Tibial artery (tissue), 4 donors: Measurements from ENCODE around the gene DENND10.
"Not testable (repeated sequence)": the region's sequence is repeated elsewhere in the genome, so short reads cannot be mapped to it uniquely, and the experiment has no call there.

ENCODE experiments used
- DNase-seq, 2 donors: peaks; one replicate each; pipeline ENCODE4 v3.0.0-alpha.2; 2019
- H3K27ac ChIP-seq, 2 donors: fragments of 200-600 bp; sonication (generic) in 1 of 2; 1 replicate in 1 of 2; 2 replicates in 1 of 2; pipeline ENCODE4 v1.5.1; 2018 to 2019; ENCODE audit warnings: mild to moderate bottlenecking in 1 of 2
- H3K27me3 ChIP-seq, 2 donors: fragments of 200-600 bp; sonication (generic) in 1 of 2; one replicate each; pipeline versions ENCODE4 v1.5.1 to v1.6.0; 2016 to 2019
- H3K36me3 ChIP-seq, 3 donors: fragments of 200-600 bp; sonication (generic) in 2 of 3; one replicate each; pipeline ENCODE4 v1.5.1; 2016 to 2019; ENCODE audit warnings: mild to moderate bottlenecking in 2 of 3
- H3K4me1 ChIP-seq, 4 donors: fragments of 200-600 bp; sonication (generic) in 2 of 4; 1 replicate in 3 of 4; 2 replicates in 1 of 4; pipeline ENCODE4 v1.5.1; 2016 to 2019
- H3K4me3 ChIP-seq, 2 donors: fragments of 200-600 bp; sonication (generic) in 1 of 2; 1 replicate in 1 of 2; 2 replicates in 1 of 2; pipeline ENCODE4 v1.5.1; 2018 to 2019; ENCODE audit warnings: mild to moderate bottlenecking in 2 of 2
- H3K9me3 ChIP-seq, 3 donors: fragments of 200-600 bp; sonication (generic) in 1 of 3; one replicate each; pipeline ENCODE4 v1.5.1; 2016 to 2019
- CTCF ChIP-seq, 2 experiments: fragments of 200-600 bp in 1 of 2; fragments of 450-650 bp in 1 of 2; IDR thresholded peaks; one replicate each; pipeline ENCODE4 v1.5.1; 2017 to 2019; ENCODE audit warnings: antibody characterized with exemption in 2 of 2, mild to moderate bottlenecking in 1 of 2, moderate library complexity in 1 of 2
- intact Hi-C: fragments of 100-400 bp; cut with DNase I; formaldehyde crosslinking; loops from one replicate; pipeline ENCODE4 v1.15.0; 2023; ENCODE audit warnings: low total_unique reads

The DENND10 gene

DNA sequence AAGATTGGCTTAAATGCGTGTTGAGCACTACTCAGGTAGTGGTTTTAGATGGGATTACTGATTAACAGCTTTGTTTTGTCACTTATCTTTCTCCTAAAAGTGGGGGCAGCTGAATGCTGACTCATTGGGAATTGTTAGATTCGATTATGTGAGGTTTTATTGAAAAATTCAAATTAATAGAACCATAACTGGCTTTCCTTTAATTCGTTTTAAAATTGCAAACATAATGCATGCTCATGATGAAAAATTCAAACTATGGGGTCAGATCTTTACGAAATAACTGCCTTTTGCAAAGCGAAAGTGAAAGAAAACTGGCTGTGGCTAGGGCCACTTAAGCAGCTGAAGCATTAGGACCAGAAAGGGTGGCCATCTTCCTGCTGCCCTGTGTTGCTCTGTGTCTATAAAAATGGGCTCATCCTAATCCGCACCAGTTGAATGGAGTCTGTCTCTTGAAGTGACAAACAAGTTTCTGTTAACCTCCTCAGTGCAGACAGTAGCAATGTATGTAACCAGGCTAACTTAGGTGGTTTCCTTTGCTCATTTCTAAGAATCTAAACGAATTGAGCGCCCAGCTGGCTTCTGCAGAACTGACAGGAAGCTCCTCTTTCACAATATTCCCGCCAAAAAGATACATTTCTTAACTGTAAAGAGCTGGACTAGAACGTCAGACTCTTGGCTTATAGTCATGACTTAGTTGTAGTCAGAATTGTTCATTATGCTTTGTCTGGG is 27.8 kb downstream of the DENND10 start:
- peaks cover 27 to 67% (median 57%) of the 10 kb centered on the region in 3 donors for H3K36me3 ChIP-seq
- peak overlapping the region in 1 of 2 donors; percentile 1 for H3K27ac ChIP-seq
- no peak for DNase-seq
- no peaks in the 10 kb centered on the region for H3K9me3 ChIP-seq
- TF ChIP-seq CTCF (IDR thresholded peaks at IDR 0.05) = no peak
- no peaks in the 10 kb centered on the region for H3K4me1 ChIP-seq
- intact Hi-C loops = no loop called here
- no peaks in the 10 kb centered on the region for H3K27me3 ChIP-seq
- H3K4me3 ChIP-seq = peak overlapping the region in 1 of 2 donors; percentile 3

DNA sequence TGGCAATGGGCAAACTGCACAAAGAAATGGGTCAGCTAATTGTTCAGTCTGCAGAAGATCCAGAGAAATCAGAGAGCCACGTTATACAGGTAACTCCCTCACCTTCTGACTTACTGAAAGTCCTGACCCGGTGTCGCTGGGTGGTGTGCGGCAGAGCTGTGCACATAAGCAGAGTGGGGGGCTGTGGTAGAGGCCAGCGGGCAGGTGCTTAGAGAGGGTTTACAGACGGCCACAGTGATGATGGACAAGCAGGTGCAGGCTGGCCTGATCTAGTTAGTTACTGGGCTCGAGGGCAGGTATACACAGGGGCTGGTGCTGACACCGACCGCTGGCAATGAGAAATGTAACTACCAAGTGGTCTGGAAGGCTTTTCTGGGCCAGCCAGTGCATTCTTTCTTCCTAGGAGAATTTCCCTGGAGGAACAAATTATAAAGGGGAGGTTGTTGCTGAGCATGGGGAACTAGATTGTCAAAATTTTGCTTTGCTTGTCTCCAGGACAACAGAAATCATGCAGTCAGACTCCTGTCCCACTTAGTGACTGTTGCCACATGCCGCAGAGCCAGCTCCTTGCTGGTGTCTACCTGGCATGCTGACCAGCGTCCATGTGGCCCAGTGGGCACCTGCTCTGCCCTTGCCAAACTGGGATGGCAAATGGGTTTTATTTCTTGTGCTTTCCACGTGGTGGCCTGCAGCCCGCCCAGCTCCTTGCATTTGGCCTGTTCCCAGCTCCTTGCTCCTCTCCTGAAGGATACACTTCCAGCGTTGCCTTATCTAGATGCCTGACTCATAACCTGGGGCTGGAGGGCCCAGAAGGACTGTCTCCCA is 28.8 kb downstream of the DENND10 start:
- no peaks in the 10 kb centered on the region for H3K4me1 ChIP-seq
- no peak overlapping the region for H3K27ac ChIP-seq
- no peak for TF ChIP-seq CTCF (IDR thresholded peaks at IDR 0.05)
- peaks cover 27 to 59% (median 57%) of the 10 kb centered on the region in 3 donors for H3K36me3 ChIP-seq
- DNase-seq = peak in 1 of 2 donors; percentile 48
- no peaks in the 10 kb centered on the region for H3K27me3 ChIP-seq
- intact Hi-C loops = no loop called here
- H3K9me3 ChIP-seq = no peaks in the 10 kb centered on the region
- no peak overlapping the region for H3K4me3 ChIP-seq

DNA sequence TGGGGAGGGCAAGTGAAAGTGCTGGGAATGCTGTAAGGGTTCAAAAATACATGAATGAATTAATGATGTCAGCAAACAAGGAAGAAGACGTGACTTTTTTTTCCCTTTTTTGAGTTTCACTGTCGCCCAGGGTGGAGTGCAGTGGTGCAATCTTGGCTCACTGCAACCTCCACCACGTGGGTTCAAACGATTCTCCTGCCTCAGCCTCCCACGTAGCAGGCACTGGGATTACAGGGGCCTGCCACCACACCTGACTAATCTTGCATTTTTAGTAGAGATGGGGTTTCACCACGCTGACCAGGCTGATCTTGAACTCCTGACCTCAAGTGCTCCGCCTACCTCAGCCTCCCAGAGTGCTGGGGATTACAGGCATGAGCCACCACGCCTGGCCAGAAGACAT is 30.0 kb downstream of the DENND10 start:
- no peak overlapping the region for H3K4me3 ChIP-seq
- peak in 1 of 2 donors; percentile 25 for DNase-seq
- intact Hi-C loops = no loop called here
- H3K4me1 ChIP-seq = no peaks in the 10 kb centered on the region
- no peaks in the 10 kb centered on the region for H3K27me3 ChIP-seq
- H3K36me3 ChIP-seq = peaks cover 22 to 47% (median 46%) of the 10 kb centered on the region in 3 donors
- no peak for TF ChIP-seq CTCF (IDR thresholded peaks at IDR 0.05)
- no peak overlapping the region for H3K27ac ChIP-seq
- no peaks in the 10 kb centered on the region for H3K9me3 ChIP-seq

GRCh38 chr10:119135513-119135881 is 31.6 kb downstream of the DENND10 start:
- H3K27ac ChIP-seq = no peak overlapping the region
- H3K4me1 ChIP-seq = no peaks in the 10 kb centered on the region
- peaks cover 16 to 44% (median 31%) of the 10 kb centered on the region in 3 donors for H3K36me3 ChIP-seq
- H3K27me3 ChIP-seq = no peaks in the 10 kb centered on the region
- no peak overlapping the region for H3K4me3 ChIP-seq
- no peak for TF ChIP-seq CTCF (IDR thresholded peaks at IDR 0.05)
- DNase-seq = peak in 1 of 2 donors; percentile 58
- H3K9me3 ChIP-seq = no peaks in the 10 kb centered on the region
- intact Hi-C loops = no loop called here

- no peaks in the 10 kb centered on the region for H3K4me1 ChIP-seq
- H3K27ac ChIP-seq = no peak overlapping the region
Measured at GRCh38 chr10:119136084-119136483, 32.2 kb downstream of the DENND10 start.

GRCh38 chr10:119137878-119138277 is 34.0 kb downstream of the DENND10 start:
- peaks cover 10 to 38% (median 16%) of the 10 kb centered on the region in 3 donors for H3K36me3 ChIP-seq
- H3K27ac ChIP-seq, H3K4me1 ChIP-seq, H3K27me3 ChIP-seq, intact Hi-C loops, H3K9me3 ChIP-seq, H3K4me3 ChIP-seq: not testable (repeated sequence)
- peak in 1 of 2 donors; percentile 48 for DNase-seq

More at GRCh38 chr10:119136084-119136483, 32.2 kb downstream of the DENND10 start:
- H3K36me3 ChIP-seq = peaks cover 16 to 44% (median 26%) of the 10 kb centered on the region in 3 donors
- TF ChIP-seq CTCF (IDR thresholded peaks at IDR 0.05) = no peak
- no peaks in the 10 kb centered on the region for H3K9me3 ChIP-seq
- intact Hi-C loops = no loop called here
- peak in 1 of 2 donors; percentile 9 for DNase-seq
- H3K27me3 ChIP-seq = no peaks in the 10 kb centered on the region
- H3K4me3 ChIP-seq = no peak overlapping the region
